Mesenchymal stem cell (in vitro differentiated cells and primary cell): Measurements from ENCODE around the gene CCDC136.

Source experiments
- DNase-seq: peaks from one replicate; pipeline ENCODE4 v3.0.0-alpha.2; 2013
- H2AFZ ChIP-seq: one replicate; pipeline ENCODE4 v1.6.1; 2013; ENCODE audit warnings: low read depth, mild to moderate bottlenecking, control low read depth, inconsistent platforms, low read length, moderate library complexity
- H2AK5ac ChIP-seq: 2 replicates; pipeline ENCODE4 v1.6.1; 2013; ENCODE audit warnings: low read length, moderate library complexity, mild to moderate bottlenecking, inconsistent platforms; ENCODE audit not compliant: severe bottlenecking
- H2BK120ac ChIP-seq: one replicate; pipeline ENCODE4 v1.6.1; 2013; ENCODE audit warnings: low read depth, mild to moderate bottlenecking, inconsistent platforms, low read length, moderate library complexity
- H2BK12ac ChIP-seq, 2 experiments: one replicate each; pipeline ENCODE4 v1.6.1; 2013; ENCODE audit warnings: inconsistent platforms in 2 of 2, low read length in 2 of 2, mild to moderate bottlenecking in 2 of 2, moderate library complexity in 2 of 2, control low read depth in 1 of 2
- H2BK15ac ChIP-seq: one replicate; pipeline ENCODE4 v1.6.1; 2013; ENCODE audit warnings: mild to moderate bottlenecking, low read depth, inconsistent platforms; ENCODE audit not compliant: poor library complexity, severe bottlenecking
- H2BK5ac ChIP-seq: 2 replicates; pipeline ENCODE4 v1.6.1; 2013; ENCODE audit warnings: low read depth, mild to moderate bottlenecking, low read length, control low read depth, inconsistent platforms; ENCODE audit not compliant: poor library complexity, severe bottlenecking
- H3K14ac ChIP-seq, 2 experiments: one replicate each; pipeline ENCODE4 v1.6.1; 2013; ENCODE audit warnings: inconsistent platforms in 2 of 2, low read length in 2 of 2, control low read depth in 1 of 2, mild to moderate bottlenecking in 1 of 2, moderate library complexity in 1 of 2
- H3K18ac ChIP-seq, 2 experiments: one replicate each; pipeline ENCODE4 v1.6.1; 2013; ENCODE audit warnings: inconsistent platforms in 2 of 2, low read length in 2 of 2, control low read depth in 1 of 2, low read depth in 1 of 2, mild to moderate bottlenecking in 1 of 2
- H3K23ac ChIP-seq, 2 experiments: one replicate each; pipeline ENCODE4 v1.6.1; 2013; ENCODE audit warnings: inconsistent platforms in 2 of 2, low read length in 2 of 2, mild to moderate bottlenecking in 2 of 2, moderate library complexity in 2 of 2, control low read depth in 1 of 2
- H3K27ac ChIP-seq: 2 replicates; pipeline ENCODE4 v1.5.1; 2013; ENCODE audit warnings: mild to moderate bottlenecking, moderate library complexity, low read length, control low read depth, inconsistent platforms; ENCODE audit not compliant: poor library complexity, severe bottlenecking
- H3K27me3 ChIP-seq, 2 experiments: 2 replicates each; pipeline versions ENCODE4 v1.6.1 to v1.7.0; 2013; ENCODE audit warnings: low read length in 2 of 2, mild to moderate bottlenecking in 2 of 2, moderate library complexity in 2 of 2, control low read depth in 1 of 2, inconsistent platforms in 1 of 2; ENCODE audit not compliant: control insufficient read depth in 1 of 2, insufficient read depth in 1 of 2
- H3K36me3 ChIP-seq, 2 experiments: 2 replicates each; pipeline versions ENCODE4 v1.6.1 to v1.7.0; 2013; ENCODE audit warnings: low read length in 2 of 2, control low read depth in 1 of 2, inconsistent platforms in 1 of 2, low read depth in 1 of 2, mild to moderate bottlenecking in 1 of 2; ENCODE audit not compliant: insufficient read depth in 2 of 2, control insufficient read depth in 1 of 2
- H3K4ac ChIP-seq, 2 experiments: one replicate each; pipeline ENCODE4 v1.6.1; 2013; ENCODE audit warnings: inconsistent platforms in 2 of 2, low read length in 2 of 2, mild to moderate bottlenecking in 2 of 2, moderate library complexity in 2 of 2, control low read depth in 1 of 2, low read depth in 1 of 2
- H3K4me1 ChIP-seq: 2 replicates; pipeline ENCODE4 v1.6.1; 2013; ENCODE audit warnings: low read depth, low read length, control low read depth; ENCODE audit not compliant: control insufficient read depth, insufficient read depth
- H3K4me2 ChIP-seq: 2 replicates; pipeline ENCODE4 v1.6.1; 2013; ENCODE audit warnings: low read length, mild to moderate bottlenecking, inconsistent platforms; ENCODE audit not compliant: poor library complexity, severe bottlenecking
- H3K4me3 ChIP-seq, 2 experiments: 2 replicates each; pipeline versions ENCODE4 v1.5.1 to v1.7.0; 2013; ENCODE audit warnings: low read length in 2 of 2, mild to moderate bottlenecking in 2 of 2, control low read depth in 1 of 2, low read depth in 1 of 2; ENCODE audit not compliant: insufficient read depth in 1 of 2
- H3K79me1 ChIP-seq: replicated peaks from 2 replicates; pipeline ENCODE4 v1.6.1; 2013; ENCODE audit warnings: mild to moderate bottlenecking, control low read depth, low read length, inconsistent platforms; ENCODE audit not compliant: poor library complexity, severe bottlenecking
- H3K9ac ChIP-seq: 2 replicates; pipeline ENCODE4 v1.7.0; 2013; ENCODE audit warnings: mild to moderate bottlenecking, low read length, moderate library complexity
- H3K9me3 ChIP-seq: 2 replicates; pipeline ENCODE4 v1.7.0; 2013; ENCODE audit warnings: mild to moderate bottlenecking, low read length; ENCODE audit not compliant: control insufficient read depth
- H4K8ac ChIP-seq: one replicate; pipeline ENCODE4 v1.6.1; 2013; ENCODE audit warnings: inconsistent platforms, mild to moderate bottlenecking, low read length, moderate library complexity
- H4K91ac ChIP-seq: one replicate; pipeline ENCODE4 v1.6.1; 2013; ENCODE audit warnings: mild to moderate bottlenecking, low read length, inconsistent platforms
- WGBS: methylation state at CpG from one replicate; pipeline ENCODE4 v1.1.7; 2013; ENCODE audit warnings: mixed read lengths; 5-methylcytosine and 5-hydroxymethylcytosine counted together

The CCDC136 gene

GRCh38 chr7:128862571-128863432, 71.0 kb downstream of the CCDC136 start, which contains the start of gene ATP6V1F:
Gene ATP6V1F (plus strand): TSS chr7:128862856. CDS start chr7:128862905, 49 bp downstream.
- Histone ChIP-seq H3K27ac (peak within 1 kb of the TSS; percentile 62), H3K4me3 (peak within 1 kb of the TSS; percentile 87 to 88), H2AK5ac (no peak within 1 kb of the TSS), H2BK12ac (peak within 1 kb of the TSS; percentile 4 to 75), H3K9ac (peak within 1 kb of the TSS; percentile 97), H3K27me3 (no peaks in the 10 kb centered on the region), H2AFZ (peak within 1 kb of the TSS; percentile 80), H3K14ac (peak within 1 kb of the TSS in 1 of 2 experiments; percentile 63), H4K91ac (peak within 1 kb of the TSS; percentile 44), H3K23ac (peak within 1 kb of the TSS in 1 of 2 experiments; percentile 63), H3K36me3 (peaks cover 29 to 46% of the 10 kb centered on the region in 2 experiments), H3K4me2 (peak within 1 kb of the TSS; percentile 89), H2BK15ac (no peak within 1 kb of the TSS), H3K4me1 (peaks cover 26% of the 10 kb centered on the region), H3K4ac (peak within 1 kb of the TSS; percentile 59 to 62), H3K9me3 (no peaks in the 10 kb centered on the region), H2BK120ac (no peak within 1 kb of the TSS), H3K79me1 (peaks cover 15% of the 10 kb centered on the region), H4K8ac (peak within 1 kb of the TSS; percentile 64), H2BK5ac (no peak within 1 kb of the TSS), H3K18ac (peak within 1 kb of the TSS; percentile 84 to 92)
- DNase-seq: peak; percentile 97
- WGBS: under 1% methylated on average over 65 of the region's 65 CpGs

GRCh38 chr7:128863433-128863989, 71.7 kb downstream of the CCDC136 start:
- Histone ChIP-seq H4K91ac (peak overlapping the region; percentile 25), H2BK15ac (no peak overlapping the region), H3K27me3 (peaks cover 0 to under 1% of the 10 kb centered on the region in 2 experiments), H3K23ac (no peak overlapping the region), H2BK12ac (no peak overlapping the region), H3K4me3 (peak overlapping the region; percentile 87 to 88), H3K9me3 (no peaks in the 10 kb centered on the region), H3K4me2 (peak overlapping the region; percentile 89), H3K9ac (peak overlapping the region; percentile 97), H2AK5ac (no peak overlapping the region), H4K8ac (no peak overlapping the region), H3K4me1 (peaks cover 31% of the 10 kb centered on the region), H2BK120ac (no peak overlapping the region), H3K36me3 (peaks cover 27 to 41% of the 10 kb centered on the region in 2 experiments), H3K18ac (peak overlapping the region; percentile 84 to 92), H3K4ac (peak overlapping the region in 1 of 2 experiments; percentile 24), H2BK5ac (no peak overlapping the region), H3K27ac (peak overlapping the region; percentile 4), H3K79me1 (peaks cover 15% of the 10 kb centered on the region), H3K14ac (no peak overlapping the region), H2AFZ (peak overlapping the region; percentile 80)
- WGBS: 6% methylated on average over 5 of the region's 6 CpGs
- DNase-seq: peak; percentile 84

GRCh38 chr7:128865303-128865702, 73.5 kb downstream of the CCDC136 start:
- WGBS: 99% methylated on average over 12 of the region's 12 CpGs

More at GRCh38 chr7:128865303-128865702, 73.5 kb downstream of the CCDC136 start:
- Histone ChIP-seq H3K4ac (no peak overlapping the region), H2BK120ac (no peak overlapping the region), H2BK12ac (no peak overlapping the region), H3K4me3 (no peak overlapping the region), H3K9me3 (no peaks in the 10 kb centered on the region), H3K36me3 (peaks cover 25 to 26% of the 10 kb centered on the region in 2 experiments), H3K4me1 (peaks cover 32% of the 10 kb centered on the region), H4K8ac (no peak overlapping the region), H3K23ac (no peak overlapping the region), H2AFZ (no peak overlapping the region), H2BK5ac (no peak overlapping the region), H3K18ac (no peak overlapping the region), H4K91ac (no peak overlapping the region), H3K27ac (no peak overlapping the region), H3K9ac (no peak overlapping the region), H3K79me1 (peaks cover 15% of the 10 kb centered on the region), H3K4me2 (no peak overlapping the region), H3K14ac (no peak overlapping the region), H2AK5ac (no peak overlapping the region), H3K27me3 (peaks cover 4 to 10% of the 10 kb centered on the region in 2 experiments), H2BK15ac (no peak overlapping the region)
- DNase-seq: no peak
